K562 (cell line): ENCODE measurements around the gene MAP3K15. TPM values are rescaled to one million over a fixed set of nuclear protein-coding genes. Genes with fewer than 3 reads are reported as not detected.

Experiments used
- ATAC-seq: fragments of 200-7000 bp; cut with Tn5 transposase; 3 replicates; pipeline ENCODE4 v1.9.1; 2020; ENCODE audit warnings: moderate library complexity
- BruUV-seq: library from RNA; stranded (reverse); fragments of 400-500 nt; replicated peaks from 2 replicates; lab custom pipeline; 2021; lab: Mats Ljungman, UMichigan
- CTCF ChIA-PET: fragments of 300-600 bp; formaldehyde crosslinking; extraction: SDS; loops from one replicate; lab custom pipeline; 2021; ENCODE audit warnings: low intra/inter-chr PET ratio; lab: Yijun Ruan, JAX
- POLR2A ChIA-PET: fragments of 300-600, 350-650 bp; sonication (Branson Sonifier 250); formaldehyde crosslinking; extraction: SDS; loops from one replicate; lab custom pipeline; 2021; ENCODE audit warnings: antibody characterized with exemption, inconsistent platforms; lab: Yijun Ruan, JAX
- DNase-seq, 4 experiments: peaks; one replicate each; pipeline versions ENCODE4 v3.0.0 to v3.0.0-alpha.2; 2011 to 2018; ENCODE audit warnings: low spot score in 3 of 4, mixed read lengths in 3 of 4; ENCODE audit errors: extremely low read depth in 1 of 4
- FAIRE-seq: peaks from 2 replicates; lab custom pipeline; 2011; peaks lifted over from hg19 to GRCh38; lab: Jason Lieb, UNC
- H2AFZ ChIP-seq: 2 replicates; pipeline ENCODE4 v1.6.0; 2011; ENCODE audit warnings: low read depth, low read length, control low read depth, inconsistent platforms
- H3K27ac ChIP-seq: fragments of 200-600 bp; 3 replicates; pipeline ENCODE4 v1.8.0; 2011; ENCODE audit warnings: low read depth, mild to moderate bottlenecking, control low read depth, inconsistent platforms, low read length, moderate library complexity, mixed read lengths; ENCODE audit errors: extremely low read depth
- H3K27me3 ChIP-seq, 2 experiments: fragments of 300-600 bp in 1 of 2; 2 replicates in 1 of 2; 3 replicates in 1 of 2; pipeline versions ENCODE4 v1.6.0 to v1.8.0; 2011; ENCODE audit warnings: inconsistent platforms in 2 of 2, low read length in 2 of 2, mild to moderate bottlenecking in 1 of 2, mixed read lengths in 1 of 2, moderate library complexity in 1 of 2; ENCODE audit not compliant: control insufficient read depth in 2 of 2, insufficient read depth in 2 of 2
- H3K36me3 ChIP-seq: fragments of 300-600 bp; 3 replicates; pipeline ENCODE4 v1.8.0; 2011; ENCODE audit warnings: mild to moderate bottlenecking, low read length, inconsistent platforms; ENCODE audit not compliant: control insufficient read depth, insufficient read depth
- H3K4me1 ChIP-seq, 2 experiments: fragments of 200-600 bp in 1 of 2; replicated peaks in 1 of 2; 2 replicates in 1 of 2; 3 replicates in 1 of 2; pipeline versions ENCODE4 v1.5.1 to v1.8.0; 2011; ENCODE audit warnings: inconsistent platforms in 2 of 2, low read length in 2 of 2, mild to moderate bottlenecking in 1 of 2, mixed read lengths in 1 of 2, moderate library complexity in 1 of 2; ENCODE audit not compliant: control insufficient read depth in 2 of 2, insufficient read depth in 2 of 2
- H3K4me2 ChIP-seq: 2 replicates; pipeline ENCODE4 v1.6.1; 2011; ENCODE audit warnings: low read length, control low read depth, inconsistent platforms, mixed read lengths; ENCODE audit not compliant: insufficient read depth
- H3K4me3 ChIP-seq: fragments of 200-600 bp; sonication (generic), shearing (Covaris generic); 2 replicates; pipeline ENCODE4 v1.5.1; 2016; ENCODE audit warnings: control low read depth, inconsistent platforms
- H3K79me2 ChIP-seq: fragments of 200-600 bp; 3 replicates; pipeline ENCODE4 v1.8.0; 2011; ENCODE audit warnings: low read length, inconsistent platforms; ENCODE audit not compliant: control insufficient read depth, insufficient read depth
- H3K9ac ChIP-seq, 2 experiments: 2 replicates each; pipeline versions ENCODE4 v1.6.0 to v1.6.1; 2011; ENCODE audit warnings: low read depth in 2 of 2, low read length in 2 of 2, control low read depth in 1 of 2, inconsistent platforms in 1 of 2, mild to moderate bottlenecking in 1 of 2, mixed read lengths in 1 of 2; ENCODE audit not compliant: insufficient read depth in 1 of 2
- H3K9me1 ChIP-seq: one replicate; pipeline ENCODE4 v1.6.0; 2011; ENCODE audit warnings: inconsistent platforms, mild to moderate bottlenecking, low read length, moderate library complexity; ENCODE audit not compliant: control insufficient read depth, insufficient read depth
- H3K9me3 ChIP-seq: replicated peaks from 2 replicates; pipeline ENCODE4 v1.5.1; 2011; ENCODE audit warnings: low read depth, low read length, inconsistent platforms; ENCODE audit not compliant: control insufficient read depth, insufficient read depth
- H4K20me1 ChIP-seq: replicated peaks from 2 replicates; pipeline ENCODE4 v1.6.1; 2011; ENCODE audit warnings: low read length, inconsistent platforms, mixed read lengths; ENCODE audit not compliant: control insufficient read depth, insufficient read depth
- ARID1B ChIP-seq: fragments of 450-650 bp; IDR thresholded peaks from 2 replicates; pipeline ENCODE4 v1.6.1; 2016; ENCODE audit warnings: antibody characterized with exemption, mild to moderate bottlenecking, inconsistent platforms
- ATF7 ChIP-seq: fragments of 450-650 bp; IDR thresholded peaks from 2 replicates; pipeline ENCODE4 v1.7.1; 2014; ENCODE audit warnings: mild to moderate bottlenecking, moderate library complexity
- BRD9 ChIP-seq: fragments of 450-650 bp; IDR thresholded peaks from 2 replicates; pipeline ENCODE4 v1.6.1; 2018; ENCODE audit warnings: low read depth; ENCODE audit not compliant: partially characterized antibody
- CAMTA2 ChIP-seq: fragments of 250-450 bp; sonication (Bioruptor Pico); conservative IDR thresholded peaks from 2 replicates; pipeline ENCODE4 v1.5.1; 2022
- CREM ChIP-seq: IDR thresholded peaks from 2 replicates; pipeline ENCODE4 v1.6.1; 2014; ENCODE audit warnings: antibody characterized with exemption, low read depth
- CSDE1 ChIP-seq, 2 experiments: fragments of 450-650 bp; IDR thresholded peaks; 2 replicates each; pipeline ENCODE4 v1.6.1; 2016; ENCODE audit warnings: mild to moderate bottlenecking in 1 of 2
- DMBX1 ChIP-seq: fragments of 250-450 bp; sonication (Bioruptor Pico); IDR thresholded peaks from 2 replicates; pipeline ENCODE4 v1.8.0; 2022; ENCODE audit warnings: inconsistent platforms, mild to moderate bottlenecking, moderate library complexity, borderline replicate concordance
- EZH2 ChIP-seq: IDR thresholded peaks from 2 replicates; pipeline ENCODE4 v1.6.1; 2012; ENCODE audit warnings: low read depth, mild to moderate bottlenecking, inconsistent platforms, low read length, borderline replicate concordance
- MEIS2 ChIP-seq: fragments of 450-650 bp; IDR thresholded peaks from 2 replicates; pipeline ENCODE4 v1.6.1; 2014; ENCODE audit warnings: mild to moderate bottlenecking; ENCODE audit not compliant: partially characterized antibody
- RBM39 ChIP-seq: fragments of 200-400 bp; formaldehyde crosslinking; optimal IDR thresholded peaks from 2 replicates; pipeline ENCODE3; 2018; ENCODE audit warnings: low read depth, low read length
- RFX7 ChIP-seq: fragments of 250-450 bp; sonication (Bioruptor Pico); IDR thresholded peaks from 2 replicates; pipeline ENCODE4 v1.5.1; 2021; ENCODE audit warnings: mild to moderate bottlenecking
- SUPT5H ChIP-seq: fragments of 450-650 bp; IDR thresholded peaks from 2 replicates; pipeline ENCODE4 v1.6.1; 2016
- THRAP3 ChIP-seq: fragments of 450-650 bp; IDR thresholded peaks from 2 replicates; pipeline ENCODE4 v1.6.1; 2016; ENCODE audit warnings: mild to moderate bottlenecking, inconsistent platforms, borderline replicate concordance
- ZNF232 ChIP-seq: sonication (generic); formaldehyde crosslinking; IDR thresholded peaks from 2 replicates; pipeline ENCODE4 v1.8.0; 2022; ENCODE audit warnings: mild to moderate bottlenecking, missing genetic modification reagents
- WGBS: fragments of 100-300 bp; shearing (Covaris generic); methylation state at CpG from one replicate; pipeline ENCODE4 v1.1.6; 2016; ENCODE audit warnings: low coverage, mixed read lengths; ENCODE audit not compliant: insufficient coverage; ENCODE audit errors: missing lambda C conversion rate; 5-methylcytosine and 5-hydroxymethylcytosine counted together
- in situ Hi-C: fragments of 300-500 bp; cut with MboI; formaldehyde crosslinking; loops from 4 replicates; pipeline ENCODE4 v1.15.0; 2018; ENCODE audit warnings: inconsistent platforms, mixed read lengths
- intact Hi-C: fragments of 100-400 bp; cut with micrococcal nuclease; formaldehyde crosslinking; loops from 2 replicates; pipeline ENCODE4 v1.14.2; 2022
- polyA plus RNA-seq, 8 experiments: library from polyadenylated mRNA; depleted of rRNA in 4 of 8; stranded (reverse) in 5 of 8; unstranded in 3 of 8; fragments of >200 nt; fragmentation: Nextera tagmentation in 2 of 8; fragmentation: Illumina TruSeq in 1 of 8; extraction: Ambion mirVana in 2 of 8; extraction: Trizol in 1 of 8; gene quantifications; 2 replicates each; pipeline versions ENCODE4 v1.2.1 to v1.2.3, GENCODE V29; 2011 to 2014; ENCODE audit warnings: inconsistent platforms in 1 of 8, missing spikeins in 1 of 8
- total RNA-seq, 7 experiments: library from RNA; depleted of rRNA in 6 of 7; stranded (reverse); fragments of >200 nt in 6 of 7; fragmentation: Illumina TruSeq in 2 of 7; extraction: Trizol in 2 of 7; gene quantifications; 2 replicates each; pipeline versions ENCODE4 v1.2.1 to v1.2.3, GENCODE V29; 2011 to 2021; ENCODE audit warnings: low replicate concordance in 1 of 7
- TF ChIP-seq, protein P1 (sequence below): fragments of 450-650 bp; IDR thresholded peaks from 2 replicates; pipeline ENCODE4 v1.7.1; 2018; ENCODE audit warnings: mild to moderate bottlenecking, low read depth; ENCODE audit not compliant: partially characterized antibody
- TF ChIP-seq, protein P2 (sequence below): conservative IDR thresholded peaks from 2 replicates; pipeline ENCODE4 v1.6.1; 2011; ENCODE audit warnings: low read depth, mild to moderate bottlenecking, low read length; ENCODE audit not compliant: control insufficient read depth

Gene MAP3K15
- total and polyA plus RNA-seq, 9 of the 15 experiments (the other 6 are each of a cell fraction or from before 2014, with no cell fraction given) = 0.03 to 0.29 (median 0.14) TPM; not detected in 5

DNA sequence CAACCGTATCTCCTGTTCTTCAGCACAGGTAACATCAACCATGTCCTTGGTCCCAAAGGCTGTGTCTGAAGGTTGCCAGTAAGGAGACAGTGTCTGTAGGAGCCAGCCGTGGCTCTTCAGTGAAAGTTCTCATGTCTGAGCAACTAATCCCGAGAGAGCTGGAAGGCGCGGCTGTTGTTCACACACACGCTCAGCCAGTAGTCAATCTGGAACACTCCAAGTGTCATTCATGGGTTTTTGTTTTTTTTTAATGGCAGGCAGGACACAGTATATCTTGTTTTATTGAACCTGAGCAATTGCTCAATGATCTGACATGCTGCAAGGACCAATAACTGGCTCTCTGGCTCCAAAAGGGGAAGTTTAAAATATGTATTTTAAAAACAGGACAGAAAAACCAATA is 48.4 kb upstream of the MAP3K15 start:
- DNase-seq = no peak
- POLR2A ChIA-PET = no interaction called here
- TF ChIP-seq THRAP3 (no peak), DMBX1 (CRISPR knock-in tag) (no peak), CAMTA2 (CRISPR knock-in tag) (no peak), EZH2 (no peak), RFX7 (no peak), SUPT5H (no peak), BRD9 (no peak), CREM (no peak), ARID1B (no peak), ATF7 (no peak), MEIS2 (no peak), CSDE1 (IDR thresholded peaks at IDR 0.05) (no peak), ZNF232 (CRISPR knock-in tag) (no peak), RBM39 (no peak)
- TF ChIP-seq, protein P1, sequence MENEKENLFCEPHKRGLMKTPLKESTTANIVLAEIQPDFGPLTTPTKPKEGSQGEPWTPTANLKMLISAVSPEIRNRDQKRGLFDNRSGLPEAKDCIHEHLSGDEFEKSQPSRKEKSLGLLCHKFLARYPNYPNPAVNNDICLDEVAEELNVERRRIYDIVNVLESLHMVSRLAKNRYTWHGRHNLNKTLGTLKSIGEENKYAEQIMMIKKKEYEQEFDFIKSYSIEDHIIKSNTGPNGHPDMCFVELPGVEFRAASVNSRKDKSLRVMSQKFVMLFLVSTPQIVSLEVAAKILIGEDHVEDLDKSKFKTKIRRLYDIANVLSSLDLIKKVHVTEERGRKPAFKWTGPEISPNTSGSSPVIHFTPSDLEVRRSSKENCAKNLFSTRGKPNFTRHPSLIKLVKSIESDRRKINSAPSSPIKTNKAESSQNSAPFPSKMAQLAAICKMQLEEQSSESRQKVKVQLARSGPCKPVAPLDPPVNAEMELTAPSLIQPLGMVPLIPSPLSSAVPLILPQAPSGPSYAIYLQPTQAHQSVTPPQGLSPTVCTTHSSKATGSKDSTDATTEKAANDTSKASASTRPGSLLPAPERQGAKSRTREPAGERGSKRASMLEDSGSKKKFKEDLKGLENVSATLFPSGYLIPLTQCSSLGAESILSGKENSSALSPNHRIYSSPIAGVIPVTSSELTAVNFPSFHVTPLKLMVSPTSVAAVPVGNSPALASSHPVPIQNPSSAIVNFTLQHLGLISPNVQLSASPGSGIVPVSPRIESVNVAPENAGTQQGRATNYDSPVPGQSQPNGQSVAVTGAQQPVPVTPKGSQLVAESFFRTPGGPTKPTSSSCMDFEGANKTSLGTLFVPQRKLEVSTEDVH = no peak
- TF ChIP-seq, protein P2, sequence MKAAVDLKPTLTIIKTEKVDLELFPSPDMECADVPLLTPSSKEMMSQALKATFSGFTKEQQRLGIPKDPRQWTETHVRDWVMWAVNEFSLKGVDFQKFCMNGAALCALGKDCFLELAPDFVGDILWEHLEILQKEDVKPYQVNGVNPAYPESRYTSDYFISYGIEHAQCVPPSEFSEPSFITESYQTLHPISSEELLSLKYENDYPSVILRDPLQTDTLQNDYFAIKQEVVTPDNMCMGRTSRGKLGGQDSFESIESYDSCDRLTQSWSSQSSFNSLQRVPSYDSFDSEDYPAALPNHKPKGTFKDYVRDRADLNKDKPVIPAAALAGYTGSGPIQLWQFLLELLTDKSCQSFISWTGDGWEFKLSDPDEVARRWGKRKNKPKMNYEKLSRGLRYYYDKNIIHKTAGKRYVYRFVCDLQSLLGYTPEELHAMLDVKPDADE = no peak
- TF ChIP-seq, all 486 proteins: peak for 0
- Histone ChIP-seq H3K27ac (no peak overlapping the region), H3K36me3 (no peaks in the 10 kb centered on the region), H3K27me3 (peaks cover 0 to 6% of the 10 kb centered on the region in 2 experiments; a peak in 2 of 5 replicates), H3K4me2 (no peak overlapping the region), H3K9me1 (no peaks in the 10 kb centered on the region), H3K4me1 (peaks cover 0 to 4% of the 10 kb centered on the region in 2 experiments; a peak in 3 of 5 replicates), H3K79me2 (no peaks in the 10 kb centered on the region), H2AFZ (no peak overlapping the region), H3K9ac (no peak overlapping the region), H4K20me1 (no peaks in the 10 kb centered on the region), H3K9me3 (no peaks in the 10 kb centered on the region), H3K4me3 (no peak overlapping the region)
- no peak for ATAC-seq
- intact Hi-C loops (no loop called here), in situ Hi-C loops (no loop called here)
- WGBS = 41% methylated on average over 5 of the region's 6 CpGs
- no TSS peak for BruUV-seq
- FAIRE-seq = no peak
- CTCF ChIA-PET = no interaction called here
